SIG-M5 (cell line): ENCODE data around the gene SEC16A.

Experiments used
- DNase-seq: peaks from one replicate; lab custom pipeline; 2025; lab: John Stamatoyannopoulos, UW

The SEC16A gene

GRCh38 chr9:136463578-136463977 is 19.3 kb downstream of the SEC16A start:
- no peak for DNase-seq

GRCh38 chr9:136462664-136463063 is 20.2 kb downstream of the SEC16A start:
- no peak for DNase-seq

- no peak for DNase-seq
Observed at GRCh38 chr9:136460772-136461325, 22.0 kb downstream of the SEC16A start.

- DNase-seq, result no peak
Observed at GRCh38 chr9:136459425-136459824, 23.4 kb downstream of the SEC16A start.

DNA sequence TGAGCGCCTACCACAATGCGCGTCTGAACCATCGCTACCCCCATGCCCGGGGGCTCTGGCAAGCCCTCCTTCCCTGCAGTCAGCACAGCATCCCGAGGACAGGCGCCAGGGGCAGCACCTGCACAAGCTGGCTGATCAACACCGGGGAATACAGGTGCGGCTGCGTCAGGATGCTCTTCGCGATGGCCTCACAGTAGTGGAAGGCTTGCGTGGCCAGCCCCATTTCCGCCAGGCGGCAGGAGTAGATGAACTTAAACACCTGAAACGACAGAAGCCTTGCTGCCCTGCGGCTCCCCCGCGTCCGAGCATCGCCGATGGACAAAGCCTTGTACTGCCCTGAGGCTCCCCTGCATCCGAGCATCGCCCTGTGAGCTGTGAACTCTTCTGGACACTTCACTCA is 25.5 kb downstream of the SEC16A start:
- DNase-seq, result no peak

DNA sequence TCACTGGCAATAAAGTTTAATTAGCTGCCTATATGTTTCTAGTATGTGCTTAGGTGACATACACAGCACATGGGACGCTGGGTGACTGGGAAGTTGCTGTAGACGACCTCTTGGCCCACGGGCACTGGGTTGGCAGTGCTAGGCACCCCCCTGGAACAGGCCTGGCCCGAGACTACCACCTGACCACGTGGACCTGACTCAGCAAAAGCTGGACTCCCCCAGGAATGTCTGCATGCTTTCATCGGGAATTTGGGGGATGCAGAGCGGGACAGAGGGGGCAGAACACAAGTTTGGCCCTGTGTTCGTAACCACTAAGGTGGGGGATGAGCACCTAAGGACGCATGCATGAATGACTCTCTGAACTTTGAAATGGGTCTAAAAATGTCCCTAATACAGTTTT is 26.6 kb downstream of the SEC16A start:
- no peak for DNase-seq

DNA sequence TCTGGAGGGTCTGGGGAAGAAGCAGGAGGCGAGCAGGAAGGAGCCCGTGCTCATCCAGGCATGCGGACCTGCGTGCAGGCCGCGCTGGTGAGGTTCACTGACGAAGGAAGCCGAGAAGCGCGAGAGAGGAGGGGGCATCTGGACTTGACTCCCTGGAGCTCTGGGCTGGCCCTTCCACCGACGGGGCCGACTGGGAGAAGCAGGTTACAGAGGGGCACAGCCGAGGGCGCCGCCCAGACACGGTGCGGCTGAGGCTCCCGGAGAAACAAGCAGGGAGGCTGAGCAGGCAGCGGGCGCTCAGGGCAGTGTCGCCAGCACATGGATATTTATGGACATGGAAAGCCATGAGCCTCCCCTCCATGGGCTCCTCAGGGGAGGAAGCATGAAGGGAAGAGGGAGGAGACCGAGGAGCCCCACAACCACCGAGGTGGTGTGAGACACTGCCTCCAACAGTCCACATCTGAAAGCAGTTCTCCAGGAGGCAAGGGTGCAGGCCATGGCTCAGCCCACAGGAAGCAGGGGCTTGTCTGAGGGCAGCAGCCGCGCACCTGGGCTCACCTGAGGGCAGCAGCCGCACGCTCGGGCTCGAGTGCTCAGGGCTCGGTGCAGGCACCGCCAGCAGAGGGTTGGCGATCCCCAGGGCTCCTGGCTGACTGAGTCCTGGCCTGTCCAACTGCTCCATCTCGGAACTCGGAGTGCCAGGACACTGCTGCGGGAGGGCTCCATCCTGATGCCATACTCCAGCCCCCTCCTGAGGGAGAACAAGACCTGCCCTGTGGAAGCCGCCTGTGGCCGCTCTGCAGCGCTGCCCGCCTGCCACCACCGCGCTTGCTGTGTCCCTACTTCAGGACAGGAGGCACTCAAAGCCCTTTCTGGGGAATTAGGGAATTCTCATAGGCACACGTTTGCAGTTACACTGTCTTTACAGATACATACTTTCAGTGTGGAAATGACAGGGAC is 27.5 kb downstream of the SEC16A start:
- DNase-seq, result no peak

- no peak for DNase-seq
Observed at GRCh38 chr9:136454026-136454796, 28.6 kb downstream of the SEC16A start.

- no peak for DNase-seq
Observed at GRCh38 chr9:136453326-136453725, 29.5 kb downstream of the SEC16A start.

DNA sequence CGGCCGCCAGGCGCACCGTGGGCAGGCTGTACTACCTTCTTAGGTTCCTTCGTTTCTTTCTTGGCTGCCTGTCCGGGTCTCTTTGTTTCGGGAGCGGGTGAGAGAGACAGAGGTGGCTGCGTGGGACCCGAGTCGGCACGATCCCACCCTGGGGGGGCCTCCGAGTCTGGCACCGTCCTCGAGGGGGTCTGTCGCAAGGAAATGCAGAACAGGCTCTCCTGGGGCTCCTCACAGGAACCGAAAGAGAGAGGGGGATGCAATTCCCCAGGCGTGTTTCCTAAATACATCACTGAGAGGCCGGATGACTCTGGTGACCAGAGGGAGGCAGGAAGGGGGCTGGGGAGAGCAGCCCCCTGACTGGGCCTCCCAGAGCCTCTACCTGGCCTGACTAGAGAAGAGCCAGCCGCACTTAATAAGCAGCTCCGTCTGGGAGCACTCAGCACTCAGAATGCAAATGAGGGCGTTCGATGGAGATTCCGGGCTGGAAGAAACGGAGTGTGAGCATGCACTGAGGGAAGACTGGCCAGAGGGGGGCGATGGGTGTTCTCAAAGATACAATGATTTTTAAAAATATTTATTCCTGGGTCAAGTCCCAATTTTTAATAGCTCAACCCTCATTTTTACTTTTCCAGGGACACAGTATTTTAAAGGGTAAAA is 31.5 kb downstream of the SEC16A start:
- DNase-seq, result no peak

- DNase-seq, result no peak
Observed at GRCh38 chr9:136448655-136449054, 34.2 kb downstream of the SEC16A start.

DNA sequence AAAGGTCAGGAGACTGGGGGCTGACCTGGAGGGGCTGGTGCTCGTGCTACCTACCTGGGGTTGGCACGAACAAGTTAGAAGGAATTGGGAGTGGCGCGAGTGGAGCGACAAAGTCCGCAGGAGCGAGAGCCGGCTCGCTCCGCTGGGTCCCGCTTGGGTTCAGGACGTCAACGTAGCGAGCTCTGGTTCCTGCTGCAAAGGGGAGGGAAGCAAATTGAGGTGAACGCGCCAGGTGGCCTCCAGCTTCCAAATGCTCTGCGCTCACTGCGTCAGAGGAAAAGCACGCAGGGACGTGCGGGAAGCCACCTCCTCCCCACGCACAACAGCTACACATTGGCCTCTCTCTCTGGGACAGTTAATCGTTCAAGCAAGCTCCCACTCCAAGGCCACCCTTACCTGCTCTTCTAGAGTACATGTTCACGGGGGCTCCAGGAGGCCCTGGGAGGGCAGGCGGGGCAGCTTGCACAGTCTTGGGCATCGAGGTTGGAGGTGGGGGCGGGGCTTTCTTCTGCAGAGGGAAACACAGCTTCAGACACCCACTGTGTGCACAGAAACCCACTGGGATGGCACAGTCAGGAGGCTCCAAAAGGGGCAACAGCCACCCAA is 35.6 kb downstream of the SEC16A start:
- DNase-seq, result no peak

GRCh38 chr9:136445799-136446198 is 37.0 kb downstream of the SEC16A start:
- DNase-seq, result no peak

GRCh38 chr9:136444102-136444501 is 38.7 kb downstream of the SEC16A start:
- DNase-seq, result no peak

DNA sequence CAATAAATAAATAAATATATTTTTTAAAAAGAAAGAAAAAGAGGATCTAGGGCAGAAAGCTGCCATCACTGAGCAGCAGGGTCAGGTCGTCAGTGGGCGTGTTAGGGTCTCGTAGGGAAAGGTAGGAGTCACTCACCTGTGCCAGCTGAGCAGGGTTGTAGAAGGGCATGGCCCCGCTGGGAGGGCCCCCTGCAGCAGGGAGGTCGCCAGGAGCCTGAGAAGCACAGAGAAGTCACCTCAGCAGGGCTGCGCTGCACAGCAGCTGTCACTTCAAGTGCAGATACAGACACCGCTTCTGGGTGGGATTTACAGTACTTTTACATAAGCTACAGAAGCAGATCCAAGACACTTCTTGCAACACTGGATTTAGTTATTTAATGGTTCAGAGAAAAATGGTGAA is 39.2 kb downstream of the SEC16A start:
- DNase-seq, result no peak

DNA sequence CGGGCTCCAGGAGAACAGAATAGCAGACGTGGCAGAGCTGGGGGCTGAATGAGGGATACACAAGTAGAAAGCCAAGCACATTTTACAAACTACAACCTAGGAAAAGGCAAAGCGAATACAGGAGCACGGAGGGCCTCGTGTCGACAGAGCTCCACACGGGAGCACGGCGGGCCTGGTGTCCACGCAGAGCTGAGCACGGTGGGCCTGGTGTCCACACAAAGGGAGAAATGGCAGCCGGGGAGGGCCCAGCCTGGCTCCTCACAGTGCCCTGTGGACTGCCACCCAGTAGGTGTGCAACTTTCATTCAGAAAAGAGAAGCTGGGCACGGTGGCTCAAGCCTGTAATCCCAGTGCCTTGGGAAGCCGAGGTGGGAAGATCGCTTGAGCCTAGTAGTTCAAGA is 39.8 kb downstream of the SEC16A start:
- DNase-seq, result no peak

DNA sequence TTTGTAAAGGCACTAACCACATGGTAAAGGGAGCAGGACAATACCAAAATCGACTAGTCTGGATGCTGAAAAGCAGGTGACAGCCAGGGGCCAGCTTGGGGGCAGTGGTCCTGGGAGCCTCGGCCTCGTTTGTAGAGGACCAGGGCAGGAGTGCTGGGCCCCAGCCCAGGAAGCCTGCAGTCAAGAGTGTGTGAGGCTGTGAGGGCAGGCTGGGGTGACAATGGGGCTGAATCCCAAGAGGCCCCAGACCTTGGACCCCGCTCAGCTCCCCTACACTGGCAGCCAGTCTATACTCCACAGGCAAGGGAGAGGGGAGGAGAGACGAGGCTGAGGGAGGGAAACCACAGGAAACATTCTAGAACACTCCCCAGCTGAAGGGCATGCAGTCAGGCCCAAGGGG is 40.6 kb downstream of the SEC16A start:
- no peak for DNase-seq

GRCh38 chr9:136441681-136442245 is 41.1 kb downstream of the SEC16A start:
- DNase-seq, result no peak

GRCh38 chr9:136441191-136441680 is 41.6 kb downstream of the SEC16A start:
- no peak for DNase-seq

DNA sequence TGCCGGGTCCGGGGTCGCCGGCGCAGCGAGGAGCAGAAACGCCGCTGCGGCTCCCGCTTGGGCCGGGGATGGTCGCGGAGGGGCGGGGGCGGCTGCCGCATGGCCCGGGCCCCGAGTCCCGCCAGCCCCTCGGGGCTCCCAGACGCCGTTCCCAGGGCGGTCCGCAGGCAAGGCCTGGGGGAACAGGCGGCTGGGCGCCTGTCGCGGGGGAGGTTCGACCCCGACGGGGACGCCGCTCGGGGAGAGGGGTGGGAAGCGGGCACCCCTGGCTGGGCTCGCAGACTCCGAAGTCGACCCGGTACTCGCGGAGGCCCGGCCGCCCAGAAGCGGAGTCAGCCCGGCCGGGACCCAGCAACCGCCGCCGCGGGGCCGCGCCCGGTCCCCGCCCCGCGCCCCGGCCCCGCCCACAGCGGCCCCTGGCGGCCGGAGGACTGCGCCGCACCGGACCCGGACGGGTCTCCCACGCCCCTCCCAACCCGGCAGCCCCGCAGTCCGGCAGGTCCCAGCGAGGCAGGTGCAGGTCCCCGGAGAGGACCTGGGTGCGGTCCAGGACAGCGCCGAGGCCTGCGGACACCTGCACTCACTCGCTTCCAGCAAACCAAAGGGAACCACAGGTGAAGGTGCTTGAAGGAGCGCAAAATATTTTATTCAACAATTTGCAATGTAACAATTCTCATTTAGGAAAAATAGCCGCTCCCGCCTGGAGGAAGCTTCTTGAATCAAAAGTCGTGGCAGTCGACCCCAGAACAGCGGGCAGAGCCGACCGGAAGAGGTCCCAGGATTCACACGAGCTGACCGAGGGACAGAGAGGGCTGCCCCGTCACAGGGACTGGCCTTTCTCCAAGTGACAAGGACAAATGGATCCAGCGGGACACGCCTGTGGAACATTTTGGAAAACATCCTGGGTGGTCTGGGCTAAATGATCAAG is 43.1 kb downstream of the SEC16A start, which contains the start of gene INPP5E:
TSS of gene INPP5E (minus strand) at position 365 of the 928 bp plus-strand sequence. CDS start 426 bp downstream, outside the sequence.
- no peak for DNase-seq
